ELR (cell line): ENCODE measurements around the gene GNAQ.
"Not testable (repeated sequence)": the region's sequence is repeated elsewhere in the genome, so short reads cannot be mapped to it uniquely, and the experiment has no call there.

ENCODE experiments used
- DNase-seq: peaks from one replicate; pipeline ENCODE4 v3.0.0-alpha.2; 2015; ENCODE audit warnings: low read depth

GNAQ gene

DNA sequence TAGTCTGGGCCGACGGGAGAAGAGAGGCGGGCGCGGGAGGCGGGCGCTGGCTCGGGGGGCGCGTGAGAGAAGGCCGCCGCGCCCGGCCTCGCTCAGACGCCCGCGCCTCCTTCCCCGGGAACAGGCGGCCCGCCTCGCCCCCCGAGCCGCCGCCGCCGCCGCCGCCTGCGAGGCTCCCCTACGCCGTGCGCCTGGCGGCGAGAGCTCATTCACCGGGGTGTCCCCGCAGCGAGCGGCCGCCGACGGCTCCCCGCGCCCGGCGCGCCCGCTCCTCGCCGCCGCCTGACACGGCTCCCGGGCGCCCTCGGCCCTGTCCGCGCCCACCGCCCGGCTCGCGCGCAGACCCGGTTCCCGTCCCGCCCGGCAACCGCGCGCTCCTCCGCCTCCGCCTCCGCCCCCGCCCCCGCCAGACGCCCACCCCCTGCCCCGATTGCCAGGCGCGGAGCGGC lies at the start of gene GNAQ:
Gene GNAQ (minus strand): TSS at position 368 of the 449 bp plus-strand sequence. CDS start 576 bp downstream, outside the sequence.
- peak; percentile 60 for DNase-seq

DNA sequence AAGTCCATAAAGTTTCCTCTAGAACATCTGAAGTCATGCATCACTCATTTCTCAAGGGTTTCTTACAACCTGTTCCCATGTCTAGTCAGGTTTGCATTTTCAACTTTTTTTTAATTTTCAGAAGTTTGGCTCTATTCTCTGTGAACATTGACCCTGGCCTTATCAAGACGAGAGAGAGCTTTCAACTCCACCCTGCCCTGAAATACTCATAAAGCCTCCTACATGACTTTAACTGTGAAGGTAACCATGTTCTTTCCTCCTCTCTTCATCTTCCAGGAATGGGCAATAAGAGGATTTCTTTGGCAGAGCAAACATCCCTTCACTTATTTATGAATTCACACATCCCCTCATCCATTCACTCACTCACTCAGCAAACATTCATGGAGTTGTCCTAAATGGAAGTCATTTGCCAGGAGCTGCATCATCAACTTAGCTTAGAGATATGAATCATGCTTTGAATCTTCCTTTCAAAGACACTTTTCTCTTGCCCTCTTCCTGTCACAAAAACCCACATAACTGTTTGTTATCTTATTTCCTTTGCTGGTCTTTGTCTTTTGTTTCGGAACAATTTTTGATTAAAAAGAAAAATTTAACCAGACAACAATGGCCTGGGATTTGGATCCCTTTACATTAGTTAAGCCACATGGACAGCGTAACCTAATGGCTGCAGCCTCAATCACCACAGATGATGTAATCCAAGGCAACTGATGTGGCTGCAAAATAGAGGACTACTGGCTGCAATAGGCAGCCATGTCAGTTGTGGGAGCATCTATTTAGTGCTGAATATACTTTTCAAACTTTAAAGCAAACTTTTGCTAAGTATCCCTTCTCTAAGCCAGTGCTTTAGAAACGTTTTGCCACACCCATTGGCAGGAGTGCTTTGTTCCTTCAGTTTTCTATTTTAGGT lies 43.0 kb upstream of the GNAQ start:
- peak; percentile 33 for DNase-seq

DNA sequence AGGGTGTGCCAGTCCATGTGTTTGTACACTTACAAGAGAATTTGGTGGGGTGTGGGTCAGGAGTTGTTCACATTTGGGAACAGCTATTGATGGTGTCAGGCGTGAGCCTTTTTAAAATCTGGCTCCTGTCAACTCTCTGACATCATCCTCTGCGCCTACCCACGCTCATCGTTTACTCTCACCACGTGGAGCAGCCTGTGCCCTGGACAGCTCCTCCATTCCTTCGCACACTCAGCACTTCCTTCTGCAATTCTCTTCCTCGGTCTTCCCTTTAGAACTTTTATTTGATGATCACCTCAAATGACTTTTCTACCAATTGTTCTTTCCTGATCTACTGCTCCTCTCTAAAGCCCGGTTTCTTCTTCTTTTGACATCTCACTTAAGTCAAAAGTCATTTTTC lies 42.1 kb upstream of the GNAQ start:
- DNase-seq, result no peak

DNA sequence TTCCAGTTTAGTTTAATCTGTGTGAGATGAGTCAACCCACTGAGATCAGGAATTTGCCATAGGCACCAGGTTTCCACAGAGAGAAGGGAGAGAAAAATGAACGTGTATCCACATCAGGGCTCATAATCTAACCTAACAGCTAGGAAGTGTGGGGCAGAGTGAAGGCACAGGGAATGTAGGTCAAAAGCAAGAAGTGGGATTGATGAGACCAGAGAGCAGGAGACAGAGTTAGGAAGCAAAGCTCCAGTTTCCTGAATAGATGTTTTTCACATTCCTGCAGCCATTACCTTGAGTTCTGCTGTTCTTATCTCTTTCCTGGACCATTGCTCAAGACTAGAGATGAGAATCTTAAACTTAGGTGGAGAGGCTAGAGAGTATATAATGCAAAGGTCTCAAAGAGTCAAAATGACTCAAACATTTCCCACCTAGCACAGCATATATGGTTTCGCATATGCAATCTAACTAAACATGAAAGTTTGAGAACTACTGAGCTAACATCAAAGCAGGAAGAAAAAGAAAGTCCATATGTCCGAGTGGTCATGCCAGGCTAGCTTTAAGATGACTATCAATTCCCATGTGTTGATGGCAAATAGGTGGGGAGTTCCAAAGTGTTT lies 41.1 kb upstream of the GNAQ start:
- no peak for DNase-seq

DNA sequence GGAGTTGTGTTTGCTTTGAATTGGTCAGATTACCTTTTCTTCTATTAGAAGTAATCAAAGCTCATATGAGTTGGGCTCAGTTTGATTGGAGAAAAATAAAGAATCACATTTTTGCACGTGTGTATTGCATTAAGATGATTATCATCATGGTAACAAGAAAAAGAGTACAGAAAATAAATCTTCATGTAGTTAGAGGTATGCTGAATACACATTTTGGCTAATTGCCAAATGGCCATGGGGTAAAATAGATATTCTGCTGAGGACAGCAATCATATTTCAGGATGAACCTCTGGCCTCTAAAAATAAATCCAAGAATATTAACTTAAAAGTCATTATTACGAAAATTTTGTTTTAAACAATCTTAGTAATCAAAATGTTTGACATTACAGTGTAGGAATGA lies 38.9 kb upstream of the GNAQ start:
- DNase-seq, result no peak

DNA sequence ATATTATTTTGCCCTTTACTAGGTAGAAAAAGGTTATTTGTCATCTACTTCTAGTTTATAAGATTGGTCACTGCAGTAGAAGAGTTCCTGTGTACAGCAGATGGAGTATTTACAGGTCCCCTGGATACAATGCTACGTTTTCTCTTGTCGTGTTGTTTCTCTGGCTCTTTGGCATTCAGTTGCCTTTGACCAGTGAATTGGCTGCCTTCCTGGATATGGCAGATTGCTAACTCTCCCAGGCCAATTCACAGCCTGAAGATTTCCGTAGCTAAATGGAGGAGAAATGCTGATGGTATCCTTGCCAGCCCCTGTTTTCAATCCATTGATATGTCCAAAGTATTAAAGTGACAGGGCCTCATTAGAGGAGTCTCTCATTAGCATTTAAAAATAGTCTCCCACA lies 32.5 kb upstream of the GNAQ start:
- DNase-seq, result no peak

DNA sequence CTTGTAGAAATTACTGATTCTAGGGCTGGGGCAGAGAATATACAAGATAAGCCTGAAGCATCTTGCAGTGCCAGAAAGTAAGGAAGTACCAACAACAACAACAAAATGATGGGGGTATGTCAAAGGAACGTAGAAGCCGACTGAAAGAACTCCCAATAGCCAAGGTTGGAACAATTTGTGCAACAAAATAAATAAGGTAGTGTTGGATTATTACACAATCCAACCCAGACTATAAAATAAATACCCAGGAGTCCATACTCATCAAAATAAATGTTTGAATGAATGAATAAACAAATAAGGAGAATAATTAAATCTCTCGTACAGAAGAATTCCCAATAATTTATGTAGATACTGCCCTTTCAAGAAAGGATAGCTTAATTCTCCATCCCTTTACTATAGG lies 31.1 kb upstream of the GNAQ start:
- DNase-seq, result no peak

DNA sequence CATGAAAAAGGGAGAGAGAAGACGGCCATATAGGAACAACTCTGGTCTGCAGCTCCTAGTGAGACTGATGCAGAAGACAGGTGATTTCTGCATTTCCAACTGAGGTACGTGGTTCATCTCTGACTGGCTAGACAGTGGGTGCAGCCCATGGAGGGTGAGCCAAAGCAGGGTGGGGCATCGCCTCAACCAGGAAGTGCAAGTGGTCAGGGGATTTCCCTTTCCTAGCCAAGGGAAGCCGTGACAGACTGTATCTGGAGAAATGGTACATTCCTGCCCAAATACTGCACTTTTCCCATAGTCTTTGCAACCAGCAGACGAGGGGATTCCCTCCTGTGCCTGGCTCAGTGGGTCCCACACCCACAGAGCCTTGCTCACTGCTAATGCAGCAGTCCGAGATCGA lies 22.6 kb upstream of the GNAQ start:
- not testable (repeated sequence) for DNase-seq

DNA sequence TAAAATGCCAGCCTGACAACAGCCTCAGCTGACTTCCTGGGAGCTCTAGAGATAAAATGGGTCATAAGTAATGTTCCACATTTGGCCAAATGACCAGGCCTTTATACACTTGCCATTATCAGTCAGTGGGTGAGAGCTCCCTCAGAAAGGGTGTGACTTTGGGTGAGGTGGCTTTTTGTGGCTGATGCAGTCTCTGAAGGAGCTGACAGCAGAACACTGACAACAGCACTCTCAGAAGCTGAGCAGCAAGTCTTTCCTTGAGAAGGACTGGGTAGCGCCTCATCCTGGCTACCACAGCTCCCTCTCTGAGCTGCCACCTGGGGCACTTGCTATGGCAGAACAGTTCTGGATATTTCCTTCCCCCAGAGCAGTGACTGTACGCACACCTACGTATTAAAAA lies 22.0 kb upstream of the GNAQ start:
- DNase-seq, result no peak

DNA sequence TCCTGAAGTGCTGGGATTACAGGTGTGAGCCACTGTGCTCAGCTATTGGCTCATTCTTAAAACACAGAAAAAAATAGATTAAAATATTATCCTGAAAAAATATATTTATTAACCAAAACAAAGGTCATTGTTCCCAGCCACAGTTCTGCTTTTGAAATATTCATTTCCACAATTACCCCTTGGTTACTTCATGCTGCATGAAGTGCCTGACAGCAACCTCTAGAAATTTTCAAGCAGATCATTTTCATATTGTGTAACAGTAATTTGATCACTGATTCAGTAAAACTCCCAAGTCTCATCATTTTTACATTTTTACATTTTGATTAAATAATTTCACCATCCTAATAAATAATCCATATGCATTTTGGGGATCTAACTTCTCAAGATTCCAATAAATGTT lies 18.8 kb upstream of the GNAQ start:
- DNase-seq, result no peak

DNA sequence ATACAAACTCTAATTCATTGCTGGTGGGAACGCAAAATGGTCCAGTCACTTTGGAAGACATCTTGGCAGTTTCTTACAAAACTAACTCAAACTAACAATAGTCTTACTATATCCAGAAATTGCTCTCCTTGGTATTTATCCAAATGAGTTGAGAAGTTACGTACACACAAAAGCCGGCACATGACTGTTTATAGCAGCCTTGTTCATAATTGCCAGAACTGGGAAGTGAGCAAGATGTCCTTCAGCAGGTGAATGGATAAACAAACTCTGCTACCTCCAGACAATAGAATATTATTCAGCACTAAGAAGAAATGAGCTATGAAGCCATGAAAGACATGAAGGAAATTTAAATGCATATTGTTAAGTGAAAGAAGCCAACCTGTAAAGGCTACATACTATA lies 17.9 kb upstream of the GNAQ start:
- DNase-seq, result no peak

DNA sequence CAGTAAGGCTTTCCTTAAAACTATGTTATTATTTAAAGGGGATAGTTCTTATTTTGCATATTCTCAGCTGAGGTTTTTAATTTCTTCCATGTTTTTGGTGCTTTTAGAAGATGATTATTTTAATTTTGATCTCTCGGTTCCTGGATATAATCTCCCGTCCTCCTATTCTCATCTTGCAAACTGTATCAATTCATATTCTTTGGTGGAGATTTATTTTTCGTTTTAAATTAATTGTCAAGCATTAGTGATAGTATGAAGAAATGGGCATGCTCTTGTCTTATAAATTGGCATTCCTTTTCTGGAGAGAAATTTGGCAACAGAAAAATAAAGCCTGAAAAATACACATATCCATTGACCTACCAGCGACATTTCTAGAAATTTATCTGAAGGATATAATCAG lies 15.5 kb upstream of the GNAQ start:
- no peak for DNase-seq

DNA sequence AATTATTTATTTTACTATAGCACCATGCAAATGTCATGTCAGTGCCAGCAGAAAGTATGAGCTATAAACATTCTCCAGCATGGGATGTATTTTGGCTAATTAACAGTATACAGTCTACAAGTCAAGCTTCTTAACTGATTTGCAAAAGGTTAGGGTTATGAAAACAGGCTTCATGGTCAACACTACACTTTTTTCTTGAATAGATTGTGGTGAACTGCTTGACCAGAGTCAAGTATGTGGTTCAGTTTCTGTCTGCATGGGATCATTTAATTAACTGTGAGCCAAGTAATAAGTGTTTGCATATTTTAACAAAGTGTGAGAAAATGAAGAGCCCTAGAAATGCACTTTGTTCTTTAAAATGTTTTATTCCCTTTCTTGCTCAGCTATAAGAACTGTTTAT lies 14.5 kb upstream of the GNAQ start:
- no peak for DNase-seq

DNA sequence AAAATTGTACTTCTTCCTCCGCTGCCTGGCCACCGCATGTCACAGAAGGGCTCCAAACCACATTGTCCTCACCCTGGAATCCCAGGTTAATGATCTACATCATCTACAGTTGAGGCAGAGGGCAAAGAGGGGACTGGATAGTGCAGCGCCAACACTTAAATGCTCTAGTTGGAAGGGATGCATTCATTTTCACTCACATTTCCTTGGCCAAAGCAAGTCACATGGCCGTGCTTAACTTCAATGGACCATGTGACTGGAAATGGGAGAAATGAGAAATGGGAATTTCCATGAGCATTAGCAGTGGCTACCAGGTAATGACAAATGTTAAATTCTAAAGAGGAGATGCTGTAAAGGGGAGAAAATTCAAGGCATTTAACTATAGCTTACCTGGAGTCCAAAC lies 13.3 kb upstream of the GNAQ start:
- no peak for DNase-seq

DNA sequence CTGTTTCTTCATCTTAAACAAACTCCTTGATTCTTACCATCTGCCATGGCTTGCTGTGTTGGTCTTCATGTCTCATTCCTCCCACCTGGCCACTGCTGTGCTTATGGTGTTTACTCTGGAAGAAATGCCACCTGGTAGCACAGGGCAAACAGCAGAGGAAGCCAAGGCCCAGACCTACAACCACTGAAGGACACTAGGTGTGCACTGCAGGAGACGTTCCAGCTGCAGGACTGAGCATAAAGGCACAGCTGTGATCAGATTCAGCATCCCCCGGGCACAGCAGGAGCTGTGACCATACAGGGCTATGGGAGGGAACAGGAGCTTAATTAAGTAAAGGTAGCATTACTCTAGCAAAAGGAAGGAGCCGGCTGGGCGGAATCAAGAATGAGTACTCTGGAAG lies 12.6 kb upstream of the GNAQ start:
- DNase-seq, result no peak

DNA sequence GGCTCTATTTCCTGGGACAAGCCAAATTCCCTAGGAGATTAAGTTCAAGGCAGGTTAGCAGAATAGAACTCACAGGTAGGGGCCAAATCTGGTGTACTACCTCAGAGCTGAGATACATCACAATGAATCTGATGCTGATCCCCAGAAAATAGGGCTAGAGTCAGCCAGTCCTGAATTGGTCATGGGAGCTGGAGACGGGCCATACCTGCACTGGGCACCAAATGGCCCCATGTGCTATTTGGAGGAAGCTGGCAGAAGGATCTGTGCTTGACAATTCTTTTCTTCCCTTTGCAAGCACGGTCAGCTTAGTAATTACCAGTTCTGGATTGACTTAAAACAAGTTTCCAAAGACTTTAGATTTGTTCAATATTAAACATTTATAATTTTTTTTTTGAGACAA lies 10.4 kb upstream of the GNAQ start:
- no peak for DNase-seq

DNA sequence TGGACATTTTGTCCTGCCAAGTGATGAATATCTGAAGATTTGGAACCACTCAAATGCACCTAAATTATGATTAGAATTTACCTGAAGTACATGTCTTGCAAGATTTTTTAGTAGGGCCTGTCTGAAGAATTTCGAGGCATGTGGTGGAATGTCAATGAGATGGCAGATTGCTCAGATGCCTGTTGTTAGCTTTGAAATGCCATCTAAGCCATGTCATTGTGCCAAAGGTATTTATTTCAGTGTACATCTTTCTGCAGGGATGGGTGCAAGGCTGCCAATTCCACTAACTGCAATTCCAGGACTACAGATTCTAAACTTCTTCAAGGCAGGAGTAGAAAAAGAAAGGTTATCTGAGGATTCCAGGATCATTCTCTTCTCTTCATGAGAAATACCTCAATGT lies 9.1 kb upstream of the GNAQ start:
- DNase-seq, result no peak

DNA sequence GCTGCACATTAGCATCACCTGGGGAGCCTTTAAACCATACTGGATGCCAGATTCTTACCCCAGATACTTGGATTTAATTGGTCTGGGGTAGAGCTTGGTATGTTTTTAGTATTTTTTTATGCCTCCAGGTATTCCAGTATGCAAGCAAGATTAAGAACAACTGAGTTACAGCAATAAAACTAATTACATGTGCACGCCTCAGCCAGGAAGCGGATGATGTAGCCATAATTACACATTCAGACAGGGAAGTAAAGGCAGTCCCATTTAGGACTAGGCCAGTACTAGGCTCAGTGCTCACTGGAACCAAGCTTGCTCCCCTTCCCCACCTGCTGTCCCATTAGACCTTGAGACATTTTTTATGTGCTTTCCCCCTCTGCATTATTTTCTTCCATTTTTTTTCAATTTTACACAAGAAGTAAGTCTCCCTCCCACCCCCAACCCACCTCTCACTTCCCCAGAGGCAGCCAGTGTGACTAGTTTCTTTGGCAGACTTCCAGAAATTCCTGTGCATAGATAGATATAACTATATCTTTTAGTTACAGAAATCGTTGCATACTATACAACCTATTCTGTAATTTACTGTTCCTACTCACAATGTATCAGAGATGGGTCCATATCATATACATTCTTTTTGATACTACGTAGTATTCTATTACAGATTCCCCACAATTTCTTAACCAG lies 7.1 kb upstream of the GNAQ start:
- DNase-seq, result peak; percentile 64

DNA sequence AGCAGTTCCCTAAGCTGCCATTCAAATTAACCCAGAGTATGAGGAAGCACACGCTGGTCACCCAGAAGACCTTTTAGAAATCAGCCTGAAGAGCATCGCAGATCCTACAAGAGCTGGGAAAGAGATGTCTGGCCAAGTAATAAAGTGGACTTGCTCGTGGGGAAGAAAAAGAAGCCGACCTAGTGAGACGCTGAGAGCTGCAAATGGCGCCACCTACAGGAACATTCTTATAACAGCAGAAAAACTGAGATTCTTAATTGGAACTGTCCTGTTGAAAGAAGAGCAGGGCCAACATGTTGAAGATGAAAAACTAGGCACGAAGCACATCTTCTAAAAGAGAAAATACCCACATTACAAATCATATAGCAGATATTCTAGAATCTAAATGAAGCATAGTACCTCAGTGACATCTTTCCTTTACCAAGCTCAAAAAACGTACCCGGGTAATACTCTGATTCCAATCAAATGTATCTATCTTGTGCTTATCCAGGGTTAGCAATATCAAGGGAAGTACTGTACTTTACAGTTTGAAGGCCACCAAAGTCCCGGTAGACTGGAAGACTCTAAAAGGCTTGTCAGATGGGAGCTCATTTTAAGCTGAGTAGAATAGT lies 3.9 kb upstream of the GNAQ start:
- DNase-seq, result peak; percentile 82

DNA sequence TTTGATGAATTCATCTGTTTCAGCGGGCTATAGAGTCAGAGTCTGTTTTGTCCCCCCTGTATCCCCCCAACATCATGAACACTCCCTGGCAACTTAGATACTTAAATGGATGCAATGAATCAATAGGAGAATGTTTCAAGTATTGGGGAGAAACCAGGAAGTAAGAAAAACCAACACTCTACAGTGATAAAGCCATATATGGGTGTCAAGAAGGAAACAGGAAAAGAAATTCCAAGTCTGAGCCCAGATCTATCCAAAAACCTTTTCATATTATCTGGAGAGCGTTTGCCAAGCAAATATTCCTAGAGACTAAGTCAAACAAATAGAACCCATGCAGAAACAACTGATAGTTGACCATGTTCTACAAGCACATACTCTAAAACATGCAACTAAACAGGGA lies 2.3 kb upstream of the GNAQ start:
- no peak for DNase-seq

DNA sequence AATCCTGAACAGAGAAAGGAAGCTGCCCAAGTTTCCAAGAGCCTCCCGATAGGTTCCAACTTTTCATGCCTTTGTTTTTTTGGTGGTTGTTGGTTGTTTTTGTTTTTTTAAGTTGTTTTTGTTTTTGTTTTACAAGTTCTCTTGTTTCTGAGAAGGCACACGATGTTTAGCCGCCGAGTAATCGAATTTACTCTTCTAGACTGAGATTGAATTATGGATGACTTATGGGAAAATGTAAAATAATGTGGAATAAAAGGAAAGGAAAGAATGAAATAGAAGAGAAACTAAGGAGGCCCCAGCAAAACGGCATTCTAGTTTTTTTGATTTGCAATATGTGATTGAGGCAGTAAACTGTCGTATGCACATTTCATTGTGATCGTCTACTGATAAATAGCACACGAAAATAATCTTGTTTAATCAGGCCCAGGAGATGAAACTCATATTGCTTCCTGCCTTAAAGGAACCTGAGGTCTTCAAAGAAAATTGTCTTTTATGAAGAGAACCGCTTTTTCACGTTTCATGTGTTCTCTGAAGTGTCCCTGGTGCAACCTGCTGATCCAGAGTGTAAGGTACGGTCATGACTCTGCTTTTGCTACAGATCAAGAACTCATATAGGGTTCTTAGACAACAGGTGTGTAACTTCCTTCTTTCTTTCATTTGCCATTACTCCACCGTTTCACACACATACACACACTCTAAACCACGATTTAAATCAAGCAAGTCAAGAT lies 1.3 kb upstream of the GNAQ start:
- DNase-seq, result no peak
